HepG2 (cell line): Measurements from ENCODE around the gene GDA.

Source experiments
- MTF1 ChIP-seq: sonication (generic); formaldehyde crosslinking; IDR thresholded peaks from 2 replicates; pipeline ENCODE4 v1.5.0; 2020; ENCODE audit warnings: missing genetic modification reagents
- NCOA2 ChIP-seq: sonication (generic); formaldehyde crosslinking; IDR thresholded peaks from 2 replicates; pipeline ENCODE4 v1.8.0; 2022; ENCODE audit warnings: inconsistent platforms
- POLR2AphosphoS5 ChIP-seq: IDR thresholded peaks from 2 replicates; pipeline ENCODE4 v1.6.1; 2012; ENCODE audit warnings: low read depth, low read length
- TAF1 ChIP-seq: sonication (generic); formaldehyde crosslinking; IDR thresholded peaks from 2 replicates; pipeline ENCODE4 v1.4.0; 2020; ENCODE audit warnings: missing genetic modification reagents
- TBP ChIP-seq: sonication (generic); formaldehyde crosslinking; IDR thresholded peaks from 2 replicates; pipeline ENCODE4 v1.5.0; 2020; ENCODE audit warnings: missing genetic modification reagents
- USF2 ChIP-seq, 2 experiments: sonication (generic) in 1 of 2; formaldehyde crosslinking in 1 of 2; IDR thresholded peaks; 2 replicates each; pipeline versions ENCODE4 v1.5.1 to v1.6.1; 2011 to 2020; ENCODE audit warnings: borderline replicate concordance in 1 of 2, low read depth in 1 of 2, low read length in 1 of 2, mild to moderate bottlenecking in 1 of 2, missing genetic modification reagents in 1 of 2, moderate library complexity in 1 of 2

DNA sequence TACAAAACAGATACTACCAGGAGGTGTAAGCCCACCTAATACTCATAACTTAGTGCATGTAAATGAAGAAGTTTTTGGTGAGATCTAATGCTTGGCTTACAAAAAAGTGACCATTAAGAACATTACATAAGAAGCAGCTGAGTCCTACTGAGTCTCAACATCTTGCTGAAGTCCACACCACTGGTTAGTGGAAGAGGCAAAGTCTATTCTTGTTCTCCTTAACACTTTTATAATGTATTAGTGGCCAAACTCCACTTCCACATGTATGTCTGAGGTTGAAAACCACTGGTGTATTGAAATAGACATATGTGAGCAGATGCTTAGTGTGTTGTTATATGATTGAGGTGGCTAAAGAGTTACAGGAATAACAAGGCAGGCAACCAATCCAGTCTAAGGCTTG, 18.9 kb upstream of the GDA start:
- TF ChIP-seq TAF1 (CRISPR knock-in tag) (no peak), USF2 (IDR thresholded peaks at IDR 0.05; ENCODE audit: low read depth, low read length) (no peak), USF2 (CRISPR knock-in tag; IDR thresholded peaks at IDR 0.05; ENCODE audit: borderline replicate concordance) (no peak), POLR2AphosphoS5 (no peak), NCOA2 (CRISPR knock-in tag) (no peak), TBP (CRISPR knock-in tag) (no peak), MTF1 (no peak)
